HG03457 (cell line): ENCODE measurements around the gene TEF.

Source experiments
- ATAC-seq: cut with Tn5 transposase; IDR thresholded peaks from one replicate; pipeline ENCODE4 v1.9.1; 2021; ENCODE audit warnings: moderate number of reproducible peaks; ENCODE audit not compliant: unreplicated experiment

TEF gene

GRCh38 chr22:41353862-41354575 is 27.7 kb upstream of the TEF start:
- no peak for ATAC-seq

GRCh38 chr22:41354979-41355378 is 26.8 kb upstream of the TEF start:
- no peak for ATAC-seq

- ATAC-seq, result no peak
Observed at GRCh38 chr22:41355895-41356294, 25.8 kb upstream of the TEF start.

- no peak for ATAC-seq
Observed at GRCh38 chr22:41356430-41357028, 25.2 kb upstream of the TEF start.

GRCh38 chr22:41357191-41357590 is 24.6 kb upstream of the TEF start:
- ATAC-seq, result no peak

- no peak for ATAC-seq
Observed at GRCh38 chr22:41358927-41359326, 22.8 kb upstream of the TEF start.

GRCh38 chr22:41359376-41359775 is 22.4 kb upstream of the TEF start:
- no peak for ATAC-seq

- no peak for ATAC-seq
Observed at GRCh38 chr22:41360126-41360525, 21.6 kb upstream of the TEF start.

- ATAC-seq, result no peak
Observed at GRCh38 chr22:41361716-41362310, 19.9 kb upstream of the TEF start.

- ATAC-seq, result no peak
Observed at GRCh38 chr22:41362615-41363014, 19.1 kb upstream of the TEF start.

- no peak for ATAC-seq
Observed at GRCh38 chr22:41364233-41364632, 17.5 kb upstream of the TEF start.

GRCh38 chr22:41364955-41365354 is 16.8 kb upstream of the TEF start:
- ATAC-seq, result no peak

- no peak for ATAC-seq
Observed at GRCh38 chr22:41365425-41365824, 16.3 kb upstream of the TEF start.

GRCh38 chr22:41366323-41367029 is 15.3 kb upstream of the TEF start:
- ATAC-seq, result no peak

- ATAC-seq, result no peak
Observed at GRCh38 chr22:41367039-41367679, 14.6 kb upstream of the TEF start.

- no peak for ATAC-seq
Observed at GRCh38 chr22:41367680-41368542, 13.8 kb upstream of the TEF start.

GRCh38 chr22:41368543-41369423 is 13.0 kb upstream of the TEF start:
- ATAC-seq, result no peak

GRCh38 chr22:41369424-41369745 is 12.4 kb upstream of the TEF start:
- ATAC-seq, result no peak

GRCh38 chr22:41369837-41370236 is 11.9 kb upstream of the TEF start:
- no peak for ATAC-seq

GRCh38 chr22:41377846-41378245 is 3.9 kb upstream of the TEF start:
- no peak for ATAC-seq
